ENCODE data around the gene IPO9. TPM values are rescaled to one million over a fixed set of nuclear protein-coding genes. Genes with fewer than 3 reads are reported as not detected.

Gene IPO9
- total and polyA plus RNA-seq, 2 donors (not counting 1 experiment from before 2014, with no cell fraction given) = 13.3 to 56.9 TPM

GRCh38 chr1:201880928-201881571 is 52.1 kb downstream of the IPO9 start:
- Histone ChIP-seq H3K9ac (ENCODE audit: low read length) (no peak overlapping the region), H3K9me3 (ENCODE audit: control extremely low read depth in 1 of 3, control insufficient read depth in 2 of 3, insufficient read depth in 1 of 3, low read length in 2 of 3) (no peaks in the 10 kb centered on the region), H3K4me2 (replicated peaks; ENCODE audit: low read depth, low read length, poor library complexity, severe bottlenecking) (no peak overlapping the region), H3K79me2 (ENCODE audit: control insufficient read depth, insufficient read depth, low read length) (no peaks in the 10 kb centered on the region), H3K4me1 (ENCODE audit: control insufficient read depth in 2 of 2, insufficient read depth in 2 of 2, low read length in 2 of 2) (peaks cover 14 to 24% of the 10 kb centered on the region in 2 donors), H3K4me3 (ENCODE audit: control extremely low read depth in 1 of 5, extremely low read depth in 1 of 5, insufficient read depth in 1 of 5, low read depth in 2 of 5, low read length in 4 of 5) (no peak overlapping the region), H2AFZ (ENCODE audit: insufficient read depth, low read depth, low read length, poor library complexity, severe bottlenecking) (no peak overlapping the region), H3K27ac (ENCODE audit: low read length in 2 of 2) (no peak overlapping the region), H3K27me3 (replicated peaks in 1 of 4; ENCODE audit: control extremely low read depth in 1 of 4, control insufficient read depth in 3 of 4, insufficient read depth in 4 of 4, low read length in 3 of 4) (peaks cover 0 to 3% (median 0%) of the 10 kb centered on the region in 4 experiments), H3K36me3 (replicated peaks in 1 of 2; ENCODE audit: control extremely low read depth in 1 of 2, control insufficient read depth in 1 of 2, extremely low read depth in 1 of 2, insufficient read depth in 2 of 2, low read length in 1 of 2) (peaks cover 0 to 3% of the 10 kb centered on the region in 2 experiments), H4K20me1 (ENCODE audit: control insufficient read depth, insufficient read depth, low read length, poor library complexity, severe bottlenecking) (no peaks in the 10 kb centered on the region)
- Mint-ChIP-seq H3K27me3 (no peaks in the 10 kb centered on the region), H3K9me3 (ENCODE audit: insufficient read depth) (no peaks in the 10 kb centered on the region), H3K4me1 (peaks cover 33% of the 10 kb centered on the region), H3K4me3 (no peak overlapping the region), H3K27ac (no peak overlapping the region)
- 100% methylated on average over 1 of the region's 6 CpGs for WGBS (ENCODE audit: insufficient coverage)
- ATAC-seq (ENCODE audit: low read depth) (no peak), DNase-seq (no peak)
- intact Hi-C loops (cut with micrococcal nuclease) = no loop called here
- CTCF ChIA-PET = interaction anchor here (0.6 to 2.6 kb wide), 4 partner anchors 14 to 125 kb away, joined by 3 to 11 read pairs (median 4); no protein-coding TSS in a partner anchor
- no peak for TF ChIP-seq CTCF (IDR thresholded peaks at IDR 0.05)
- TF ChIP-seq EZH2 (IDR thresholded peaks at IDR 0.05; ENCODE audit: borderline replicate concordance, insufficient read depth, low read depth, low read length, poor library complexity, severe bottlenecking) = no peak
- POLR2A ChIA-PET = no interaction called here

GRCh38 chr1:201881617-201882016 is 52.7 kb downstream of the IPO9 start:
- Histone ChIP-seq H4K20me1 (ENCODE audit: control insufficient read depth, insufficient read depth, low read length, poor library complexity, severe bottlenecking) (no peaks in the 10 kb centered on the region), H3K4me2 (replicated peaks; ENCODE audit: low read depth, low read length, poor library complexity, severe bottlenecking) (no peak overlapping the region), H3K27me3 (replicated peaks in 1 of 4; ENCODE audit: control extremely low read depth in 1 of 4, control insufficient read depth in 3 of 4, insufficient read depth in 4 of 4, low read length in 3 of 4) (peaks cover 0 to 5% (median 2%) of the 10 kb centered on the region in 4 experiments), H3K4me1 (ENCODE audit: control insufficient read depth in 2 of 2, insufficient read depth in 2 of 2, low read length in 2 of 2) (peaks cover 14 to 24% of the 10 kb centered on the region in 2 donors), H3K79me2 (ENCODE audit: control insufficient read depth, insufficient read depth, low read length) (no peaks in the 10 kb centered on the region), H3K27ac (ENCODE audit: low read length in 2 of 2) (no peak overlapping the region), H3K9me3 (ENCODE audit: control extremely low read depth in 1 of 3, control insufficient read depth in 2 of 3, insufficient read depth in 1 of 3, low read length in 2 of 3) (no peaks in the 10 kb centered on the region), H2AFZ (ENCODE audit: insufficient read depth, low read depth, low read length, poor library complexity, severe bottlenecking) (no peak overlapping the region), H3K9ac (ENCODE audit: low read length) (no peak overlapping the region), H3K4me3 (ENCODE audit: control extremely low read depth in 1 of 5, extremely low read depth in 1 of 5, insufficient read depth in 1 of 5, low read depth in 2 of 5, low read length in 4 of 5) (no peak overlapping the region), H3K36me3 (replicated peaks in 1 of 2; ENCODE audit: control extremely low read depth in 1 of 2, control insufficient read depth in 1 of 2, extremely low read depth in 1 of 2, insufficient read depth in 2 of 2, low read length in 1 of 2) (no peaks in the 10 kb centered on the region)
- peaks cover 33% of the 10 kb centered on the region for H3K4me1 Mint-ChIP-seq
- intact Hi-C loops (cut with micrococcal nuclease) = no loop called here
- POLR2A ChIA-PET = no interaction called here
- no peak for TF ChIP-seq CTCF (IDR thresholded peaks at IDR 0.05)
- TF ChIP-seq EZH2 (IDR thresholded peaks at IDR 0.05; ENCODE audit: borderline replicate concordance, insufficient read depth, low read depth, low read length, poor library complexity, severe bottlenecking) = no peak
- H3K27ac Mint-ChIP-seq = no peak overlapping the region
- no peak for ATAC-seq (ENCODE audit: low read depth)
- CTCF ChIA-PET = interaction anchor here (0.7 to 2.6 kb wide), 2 partner anchors 92 to 165 kb away, joined by 3 to 11 read pairs; no protein-coding TSS in a partner anchor
- DNase-seq = no peak
- no peak overlapping the region for H3K4me3 Mint-ChIP-seq
- H3K9me3 Mint-ChIP-seq (ENCODE audit: insufficient read depth) = no peaks in the 10 kb centered on the region
- 100% methylated on average over 1 of the region's 1 CpG for WGBS (ENCODE audit: insufficient coverage)
- H3K27me3 Mint-ChIP-seq = no peaks in the 10 kb centered on the region
